ENCODE data around the gene PCK1.

The PCK1 gene

GRCh38 chr20:57608516-57608915 lies 47.6 kb downstream of the PCK1 start:
- no peak for DNase-seq

- no peak for DNase-seq
These were observed 48.4 kb downstream of the PCK1 start for GRCh38 chr20:57609086-57609841.

- DNase-seq: no peak
These were observed 48.9 kb downstream of the PCK1 start for GRCh38 chr20:57609842-57610167.

DNA sequence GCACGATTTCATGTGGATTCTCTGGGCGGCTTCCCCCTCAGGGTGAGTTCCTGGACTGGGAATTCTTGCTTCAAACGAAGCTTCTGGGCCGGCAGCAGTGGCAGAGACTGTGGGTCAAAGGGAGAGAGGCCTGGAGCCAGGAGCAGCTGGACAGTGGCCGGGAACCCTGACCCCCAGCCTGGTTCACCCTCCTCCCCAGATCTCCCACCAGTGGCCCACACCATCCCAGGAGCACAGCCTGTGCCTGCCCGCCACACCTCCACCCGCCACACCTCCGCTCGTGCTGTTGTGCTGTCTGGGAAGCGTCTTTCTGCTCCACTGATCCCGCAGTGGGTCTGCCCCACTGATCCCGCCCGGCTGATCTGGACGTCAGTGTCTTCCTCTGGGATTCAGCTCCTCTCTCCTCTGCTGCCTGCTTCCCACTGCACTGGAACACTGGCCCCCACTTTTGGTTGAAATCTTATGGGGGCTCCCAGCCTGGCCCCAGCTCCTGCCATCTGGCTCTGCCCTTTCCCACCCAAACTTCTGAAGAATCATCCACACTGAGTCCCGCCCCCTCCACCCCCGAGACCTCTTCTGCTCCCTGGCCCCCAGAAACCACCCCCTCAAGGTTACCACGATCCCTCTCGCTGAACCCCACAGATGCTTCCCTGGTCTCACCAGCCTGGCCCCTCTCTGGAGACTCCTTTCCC lies 49.5 kb downstream of the PCK1 start:
- DNase-seq: no peak

DNA sequence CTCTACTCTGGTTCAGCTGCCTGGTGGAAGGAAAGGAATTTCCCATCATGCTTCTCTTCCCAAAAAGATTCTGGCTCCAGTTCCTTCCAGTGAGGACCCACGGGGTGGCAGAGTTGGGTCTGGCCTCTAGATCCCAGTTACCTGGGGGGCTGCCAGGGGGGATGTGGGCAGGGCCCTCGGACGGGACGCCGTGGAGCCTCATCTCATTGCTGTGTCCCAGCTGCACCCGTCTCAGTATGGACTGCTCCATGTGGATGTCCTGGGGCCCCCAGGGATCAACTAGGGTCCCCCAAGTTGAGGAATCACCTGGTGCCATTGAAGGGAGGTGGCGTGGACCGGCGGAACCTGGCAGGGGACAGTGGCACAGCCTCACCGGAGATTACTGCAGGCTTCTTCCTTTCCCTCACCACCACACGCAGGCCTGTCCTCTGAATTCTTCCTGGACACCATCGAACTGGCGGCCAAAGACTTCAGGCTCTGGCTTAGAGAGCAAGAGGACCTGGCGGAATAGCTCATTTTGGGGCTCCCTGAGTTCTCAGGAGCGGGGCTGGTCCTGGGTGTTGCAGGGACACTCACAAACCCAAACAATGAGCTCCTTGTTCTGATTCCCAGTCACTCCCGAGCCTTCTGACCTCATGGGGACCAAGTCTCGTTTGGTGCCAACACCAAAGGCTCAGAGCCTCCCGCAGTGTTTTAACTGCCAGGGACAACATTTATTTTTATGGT lies 50.8 kb downstream of the PCK1 start:
- DNase-seq: no peak

GRCh38 chr20:57612436-57612835 lies 51.5 kb downstream of the PCK1 start:
- no peak for DNase-seq

DNA sequence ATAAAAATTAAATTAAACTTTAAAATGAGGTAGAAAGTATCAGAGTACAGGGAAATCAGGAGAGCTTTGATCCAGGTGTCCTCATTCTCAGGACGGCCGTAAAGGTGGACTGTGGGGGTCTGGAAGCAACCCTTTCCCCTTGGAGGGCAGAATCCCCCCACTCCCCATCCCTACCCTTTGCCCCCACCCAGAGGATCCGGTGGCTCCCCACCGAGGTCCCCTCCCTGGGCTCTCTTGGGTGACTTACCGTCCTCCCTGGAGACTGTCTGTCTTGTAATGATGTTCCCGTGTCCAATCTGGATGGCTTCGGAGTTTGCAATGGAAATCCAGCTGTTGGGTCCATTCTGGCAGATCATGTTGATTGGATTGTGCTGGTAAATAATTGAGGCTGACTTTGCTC lies 52.0 kb downstream of the PCK1 start:
- no peak for DNase-seq

DNA sequence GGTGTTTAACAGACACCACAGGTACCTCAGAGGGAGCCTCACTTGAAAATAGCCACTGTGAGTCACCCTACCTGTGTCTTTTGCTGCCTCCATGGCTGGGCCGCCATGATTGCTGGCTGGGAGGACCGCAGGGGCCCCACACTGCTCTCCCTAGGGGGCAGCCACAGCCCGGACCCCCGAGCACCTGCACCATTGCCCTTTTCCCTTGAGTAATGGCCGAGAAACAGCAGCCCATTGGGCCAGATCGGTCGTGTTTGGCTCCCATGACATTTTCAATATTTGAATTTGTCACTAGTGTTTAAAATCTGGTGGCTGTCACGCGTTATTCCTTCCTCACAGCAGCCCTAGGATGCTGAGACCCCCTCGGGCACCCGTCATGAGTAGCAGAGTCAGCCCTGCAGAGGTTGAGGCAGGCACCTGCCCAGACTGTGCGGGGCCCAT lies 52.6 kb downstream of the PCK1 start:
- DNase-seq: no peak

DNA sequence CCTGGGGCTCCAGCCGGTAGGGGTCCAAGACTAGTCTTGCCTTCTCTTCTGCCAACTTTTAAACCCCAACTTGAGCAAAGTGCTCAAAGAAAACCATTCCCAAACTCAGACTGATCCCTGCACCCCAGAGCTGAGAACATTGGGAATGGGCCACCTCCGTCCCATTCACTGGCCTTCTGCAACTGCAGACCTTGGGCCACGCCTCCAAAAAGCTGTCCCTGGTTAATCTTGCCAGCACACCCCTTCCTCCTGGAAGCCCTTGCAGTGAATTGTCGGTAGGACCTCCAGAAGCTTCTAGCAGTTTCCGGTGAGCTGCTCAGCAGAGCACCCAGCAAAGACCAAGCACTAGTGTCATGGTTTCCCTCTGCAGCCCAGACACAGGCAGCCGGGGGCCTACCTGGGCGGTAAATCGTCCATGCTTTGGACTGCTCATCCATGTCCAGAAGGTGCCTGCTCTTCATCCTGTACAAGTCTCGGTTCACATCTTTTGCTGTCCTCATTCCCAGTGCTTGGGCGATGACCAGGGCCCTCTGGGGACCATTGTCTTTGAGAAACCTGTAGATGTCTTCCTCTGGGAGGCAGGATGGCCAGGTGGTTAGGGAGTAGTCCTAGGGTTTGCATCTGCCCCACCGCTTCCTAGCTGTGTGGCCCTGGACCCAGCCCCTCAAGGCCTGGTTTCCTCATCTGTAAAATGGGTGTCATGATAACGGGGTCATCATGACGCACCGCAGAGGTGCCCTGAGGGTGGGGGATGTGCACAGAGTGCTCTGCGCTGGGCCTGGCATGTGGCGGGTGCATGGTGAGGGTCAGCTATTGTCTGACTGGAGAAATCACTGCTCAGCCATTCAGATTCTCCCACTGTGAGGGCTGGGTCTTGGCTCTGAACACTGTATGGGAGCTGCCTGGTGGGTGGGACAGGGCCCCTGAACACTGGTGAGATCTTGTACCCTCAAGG lies 53.9 kb downstream of the PCK1 start:
- DNase-seq: no peak

GRCh38 chr20:57615445-57615811 lies 54.5 kb downstream of the PCK1 start:
- DNase-seq: no peak

GRCh38 chr20:57616143-57616951 lies 55.4 kb downstream of the PCK1 start:
- DNase-seq: no peak

DNA sequence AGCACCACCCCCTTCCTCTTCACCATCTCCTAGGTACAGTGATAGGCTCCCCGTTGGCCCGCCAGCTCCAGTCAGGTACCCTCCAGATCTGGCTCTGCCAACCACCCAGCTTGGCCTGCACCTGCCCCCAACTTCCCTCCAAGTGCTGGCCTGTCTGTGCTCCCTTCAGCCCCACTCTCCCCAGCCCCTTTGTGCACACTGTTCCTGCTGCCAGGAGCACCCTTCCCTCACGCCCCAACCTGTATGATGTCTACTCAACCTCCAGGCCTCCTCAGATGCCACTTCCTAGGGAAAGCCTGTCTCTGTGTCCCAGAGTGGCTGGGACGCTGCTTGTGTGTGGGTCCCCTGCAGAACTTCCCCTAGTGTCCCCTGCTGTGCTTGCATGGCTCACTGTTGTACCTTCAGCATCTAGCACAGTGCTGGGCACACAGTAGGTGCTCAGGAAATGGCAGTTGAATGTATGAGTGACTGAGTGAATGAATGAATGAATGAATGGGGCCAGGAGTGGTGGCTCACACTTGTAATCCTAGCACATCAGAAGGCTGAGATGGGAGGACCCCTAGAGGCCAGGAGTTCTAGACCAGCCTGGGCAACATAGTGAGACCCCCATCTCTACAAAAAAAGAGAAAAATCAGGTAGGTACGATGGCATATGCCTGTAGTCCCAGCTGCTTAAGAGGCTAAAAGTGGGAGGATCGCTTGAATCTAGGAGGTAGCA lies 56.3 kb downstream of the PCK1 start:
- DNase-seq: no peak

All from activated naive CD4-positive, alpha-beta T cell (primary cell).